Measurements from ENCODE around the gene CRADD. TPM values are rescaled to one million over a fixed set of nuclear protein-coding genes. Genes with fewer than 3 reads are reported as not detected.

The CRADD gene
- total RNA-seq, 1 donor from 2014 or later = 9.1 TPM

- H3K4me3 Mint-ChIP-seq (ENCODE audit: unreplicated experiment) = no peak overlapping the region
- H3K4me1 Mint-ChIP-seq (ENCODE audit: low read depth) = peaks cover 66% of the 10 kb centered on the region
- peaks cover 3% of the 10 kb centered on the region for H3K9me3 Mint-ChIP-seq (ENCODE audit: low read depth)
- no peak for TF ChIP-seq CTCF (IDR thresholded peaks at IDR 0.05)
- DNase-seq (ENCODE audit: low spot score) = no peak
- H3K27me3 Mint-ChIP-seq (ENCODE audit: low read depth) = no peaks in the 10 kb centered on the region
- no peaks in the 10 kb centered on the region for H3K36me3 Mint-ChIP-seq (ENCODE audit: low read depth)
- peak overlapping the region; percentile 94 for H3K27ac Mint-ChIP-seq (ENCODE audit: unreplicated experiment)
Measured at GRCh38 chr12:93783832-93784231, 106.7 kb downstream of the CRADD start.

- no peak for TF ChIP-seq CTCF (IDR thresholded peaks at IDR 0.05)
Measured at GRCh38 chr12:93784339-93785086, 107.3 kb downstream of the CRADD start.

GRCh38 chr12:93785249-93786010, 108.3 kb downstream of the CRADD start:
- Mint-ChIP-seq H3K36me3 (ENCODE audit: low read depth) (no peaks in the 10 kb centered on the region), H3K27ac (ENCODE audit: unreplicated experiment) (peak overlapping the region; percentile 94), H3K9me3 (ENCODE audit: low read depth) (peaks cover 3% of the 10 kb centered on the region), H3K27me3 (ENCODE audit: low read depth) (no peaks in the 10 kb centered on the region), H3K4me3 (ENCODE audit: unreplicated experiment) (peak overlapping the region; percentile 13), H3K4me1 (ENCODE audit: low read depth) (peaks cover 63% of the 10 kb centered on the region)
- TF ChIP-seq CTCF (IDR thresholded peaks at IDR 0.05) = no peak
- DNase-seq (ENCODE audit: low spot score) = no peak

More at GRCh38 chr12:93784339-93785086, 107.3 kb downstream of the CRADD start:
- H3K36me3 Mint-ChIP-seq (ENCODE audit: low read depth) = no peaks in the 10 kb centered on the region
- H3K27ac Mint-ChIP-seq (ENCODE audit: unreplicated experiment) = peak overlapping the region; percentile 94
- no peaks in the 10 kb centered on the region for H3K27me3 Mint-ChIP-seq (ENCODE audit: low read depth)
- peaks cover 3% of the 10 kb centered on the region for H3K9me3 Mint-ChIP-seq (ENCODE audit: low read depth)
- H3K4me3 Mint-ChIP-seq (ENCODE audit: unreplicated experiment) = peak overlapping the region; percentile 8
- peaks cover 66% of the 10 kb centered on the region for H3K4me1 Mint-ChIP-seq (ENCODE audit: low read depth)
- DNase-seq (ENCODE audit: low spot score) = no peak

- Mint-ChIP-seq H3K27me3 (ENCODE audit: low read depth) (no peaks in the 10 kb centered on the region), H3K4me3 (ENCODE audit: unreplicated experiment) (no peak overlapping the region), H3K36me3 (ENCODE audit: low read depth) (no peaks in the 10 kb centered on the region), H3K9me3 (ENCODE audit: low read depth) (no peaks in the 10 kb centered on the region), H3K27ac (ENCODE audit: unreplicated experiment) (peak overlapping the region; percentile 71), H3K4me1 (ENCODE audit: low read depth) (peaks cover 69% of the 10 kb centered on the region)
- no peak for DNase-seq (ENCODE audit: low spot score)
- TF ChIP-seq CTCF (IDR thresholded peaks at IDR 0.05) = no peak
Measured at GRCh38 chr12:93786656-93787397, 109.7 kb downstream of the CRADD start.

- Mint-ChIP-seq H3K4me1 (ENCODE audit: low read depth) (peaks cover 62% of the 10 kb centered on the region), H3K4me3 (ENCODE audit: unreplicated experiment) (no peak overlapping the region), H3K36me3 (ENCODE audit: low read depth) (no peaks in the 10 kb centered on the region), H3K27ac (ENCODE audit: unreplicated experiment) (no peak overlapping the region), H3K27me3 (ENCODE audit: low read depth) (no peaks in the 10 kb centered on the region), H3K9me3 (ENCODE audit: low read depth) (no peaks in the 10 kb centered on the region)
- no peak for DNase-seq (ENCODE audit: low spot score)
- TF ChIP-seq CTCF (IDR thresholded peaks at IDR 0.05) = no peak
Measured at GRCh38 chr12:93788853-93789252, 111.7 kb downstream of the CRADD start.

Measured in chondrocyte (in vitro differentiated cells).